Measurements from ENCODE around the gene PELI3. TPM values are rescaled to one million over a fixed set of nuclear protein-coding genes. Genes with fewer than 3 reads are reported as not detected.
A peak's percentile ranks its signal among the peaks of the same experiment; 100 is the strongest.

PELI3 gene
- total RNA-seq, 1 donor from 2014 or later, result 2.7 TPM

- no peak overlapping the region for H2AFZ ChIP-seq (replicated peaks)
- no peak overlapping the region for H3K9ac ChIP-seq
- peaks cover 2% of the 10 kb centered on the region for H3K36me3 Mint-ChIP-seq
- H3K27ac Mint-ChIP-seq, result no peak overlapping the region
- no peaks in the 10 kb centered on the region for H3K9me3 ChIP-seq (ENCODE audit: low read depth)
- peaks cover 63% of the 10 kb centered on the region for H4K20me1 ChIP-seq (ENCODE audit: low read depth)
- H3K9me3 Mint-ChIP-seq, result no peaks in the 10 kb centered on the region
- peaks cover 44% of the 10 kb centered on the region for H3K27me3 Mint-ChIP-seq (ENCODE audit: insufficient read depth, low read depth)
- no peaks in the 10 kb centered on the region for H3K79me2 ChIP-seq (ENCODE audit: low read depth)
- peaks cover 32% of the 10 kb centered on the region for H3K4me1 Mint-ChIP-seq
- no peak overlapping the region for H3K4me2 ChIP-seq
- H3K36me3 ChIP-seq, result no peaks in the 10 kb centered on the region
- peaks cover 37% of the 10 kb centered on the region for H3K27me3 ChIP-seq
- no peak for DNase-seq (ENCODE audit: low spot score)
- H3F3A ChIP-seq (ENCODE audit: low read depth), result peaks cover 9% of the 10 kb centered on the region
- peaks cover 23% of the 10 kb centered on the region for H3K4me1 ChIP-seq
- TF ChIP-seq EZH2 (IDR thresholded peaks at IDR 0.05), result no peak
- TF ChIP-seq EZH2phosphoT487 (IDR thresholded peaks at IDR 0.05), result peak; percentile 33
- TF ChIP-seq CTCF (IDR thresholded peaks at IDR 0.05), result no peak
- H3K27ac ChIP-seq, result no peak overlapping the region
- H3K4me3 ChIP-seq, result no peak overlapping the region
- H3K4me3 Mint-ChIP-seq, result peak overlapping the region; percentile 71
These were observed 47.8 kb upstream of the PELI3 start for GRCh38 chr11:66418986-66419308.

- H3K27ac Mint-ChIP-seq, result no peak overlapping the region
- TF ChIP-seq EZH2phosphoT487 (IDR thresholded peaks at IDR 0.05) (no peak), EZH2 (IDR thresholded peaks at IDR 0.05) (no peak), CTCF (IDR thresholded peaks at IDR 0.05) (no peak)
- no peaks in the 10 kb centered on the region for H3K79me2 ChIP-seq (ENCODE audit: low read depth)
- peaks cover 37% of the 10 kb centered on the region for H3K27me3 ChIP-seq
- DNase-seq (ENCODE audit: low spot score), result peak; percentile 85
- no peak overlapping the region for H3K27ac ChIP-seq
- H3K27me3 Mint-ChIP-seq (ENCODE audit: insufficient read depth, low read depth), result peaks cover 41% of the 10 kb centered on the region
- H3K36me3 Mint-ChIP-seq, result peaks cover 4% of the 10 kb centered on the region
- no peaks in the 10 kb centered on the region for H3K36me3 ChIP-seq
- H2AFZ ChIP-seq (replicated peaks), result no peak overlapping the region
- no peak overlapping the region for H3K9ac ChIP-seq
- H3K4me1 ChIP-seq, result peaks cover 16% of the 10 kb centered on the region
- no peaks in the 10 kb centered on the region for H3K9me3 ChIP-seq (ENCODE audit: low read depth)
- H3K4me2 ChIP-seq, result peak overlapping the region; percentile 72
- H4K20me1 ChIP-seq (ENCODE audit: low read depth), result peaks cover 56% of the 10 kb centered on the region
- H3F3A ChIP-seq (ENCODE audit: low read depth), result peaks cover 9% of the 10 kb centered on the region
- peak overlapping the region; percentile 31 for H3K4me3 ChIP-seq
- H3K9me3 Mint-ChIP-seq, result no peaks in the 10 kb centered on the region
- H3K4me3 Mint-ChIP-seq, result peak overlapping the region; percentile 71
- peaks cover 29% of the 10 kb centered on the region for H3K4me1 Mint-ChIP-seq
These were observed 46.9 kb upstream of the PELI3 start for GRCh38 chr11:66419825-66420224.

- Mint-ChIP-seq H3K9me3 (no peaks in the 10 kb centered on the region), H3K4me1 (peaks cover 29% of the 10 kb centered on the region), H3K36me3 (peaks cover 4% of the 10 kb centered on the region), H3K27ac (no peak within 1 kb of the TSS), H3K27me3 (ENCODE audit: insufficient read depth, low read depth) (peaks cover 41% of the 10 kb centered on the region), H3K4me3 (peak within 1 kb of the TSS; percentile 41)
- Histone ChIP-seq H3K79me2 (ENCODE audit: low read depth) (no peaks in the 10 kb centered on the region), H3K4me3 (peak within 1 kb of the TSS; percentile 31), H3K36me3 (no peaks in the 10 kb centered on the region), H3K27ac (no peak within 1 kb of the TSS), H4K20me1 (ENCODE audit: low read depth) (peaks cover 56% of the 10 kb centered on the region), H3F3A (ENCODE audit: low read depth) (peaks cover 9% of the 10 kb centered on the region), H3K9me3 (ENCODE audit: low read depth) (no peaks in the 10 kb centered on the region), H3K4me2 (peak within 1 kb of the TSS; percentile 72), H3K27me3 (peaks cover 37% of the 10 kb centered on the region), H3K4me1 (peaks cover 16% of the 10 kb centered on the region), H2AFZ (replicated peaks) (no peak within 1 kb of the TSS), H3K9ac (no peak within 1 kb of the TSS)
- no peak for TF ChIP-seq CTCF (IDR thresholded peaks at IDR 0.05)
- peak; percentile 100 for TF ChIP-seq EZH2 (IDR thresholded peaks at IDR 0.05)
- TF ChIP-seq EZH2phosphoT487 (IDR thresholded peaks at IDR 0.05), result peak; percentile 98
- peak; percentile 49 for DNase-seq (ENCODE audit: low spot score)
These were observed 45.8 kb upstream of the PELI3 start, which contains the start of gene NPAS4 for GRCh38 chr11:66420671-66421476. TSS of gene NPAS4 (plus strand) at chr11:66421035. CDS start at chr11:66421180, 145 bp downstream.
